GM19193 (cell line): ENCODE data around the gene AMACR.

ENCODE experiments used
- POLR2A ChIP-seq: IDR thresholded peaks from 4 replicates; pipeline ENCODE4 v1.6.1; 2011; ENCODE audit not compliant: insufficient read depth, insufficient read length; ENCODE audit errors: extremely low read depth

Gene AMACR

GRCh38 chr5:33937017-33937706 lies 70.7 kb downstream of the AMACR start:
- TF ChIP-seq POLR2A: no peak

- TF ChIP-seq POLR2A: no peak
These were observed 71.4 kb downstream of the AMACR start, which contains the start of gene RXFP3 for GRCh38 chr5:33936381-33937016. RXFP3 (plus strand) TSS chr5:33936386; CDS start chr5:33936741, 355 bp downstream.
